HTR-8/SVneo (cell line): Measurements from ENCODE around the gene DAP.
A peak's percentile ranks its signal among the peaks of the same experiment; 100 is the strongest.
"Not testable (repeated sequence)": the region's sequence is repeated elsewhere in the genome, so short reads cannot be mapped to it uniquely, and the experiment has no call there.

ENCODE experiments used
- DNase-seq: peaks from one replicate; pipeline ENCODE4 v3.0.0; 2011; ENCODE audit warnings: low spot score, mixed read lengths; ENCODE audit not compliant: insufficient read length
- FAIRE-seq: peaks from 2 replicates; lab custom pipeline; 2011; peaks lifted over from hg19 to GRCh38; lab: Jason Lieb, UNC

DAP gene

GRCh38 chr5:10736354-10736753 lies 24.7 kb downstream of the DAP start:
- FAIRE-seq (no peak), DNase-seq (no peak)

GRCh38 chr5:10735569-10736276 lies 25.3 kb downstream of the DAP start:
- FAIRE-seq (no peak), DNase-seq (no peak)

GRCh38 chr5:10734832-10735523 lies 26.1 kb downstream of the DAP start:
- DNase-seq = no peak
- FAIRE-seq = no peak

- DNase-seq (no peak), FAIRE-seq (no peak)
These were observed 26.9 kb downstream of the DAP start for GRCh38 chr5:10734037-10734709.

GRCh38 chr5:10733426-10733825 lies 27.6 kb downstream of the DAP start:
- DNase-seq = no peak
- no peak for FAIRE-seq

- no peak for FAIRE-seq
These were observed 29.1 kb downstream of the DAP start for GRCh38 chr5:10731913-10732312.

GRCh38 chr5:10730043-10730351 lies 31.0 kb downstream of the DAP start:
- FAIRE-seq (no peak), DNase-seq (no peak)

More at GRCh38 chr5:10731913-10732312, 29.1 kb downstream of the DAP start:
- DNase-seq = no peak

- no peak for DNase-seq
- FAIRE-seq = peak; percentile 31
These were observed 31.6 kb downstream of the DAP start for GRCh38 chr5:10729320-10730042.

GRCh38 chr5:10728679-10729078 lies 32.4 kb downstream of the DAP start:
- FAIRE-seq (no peak), DNase-seq (no peak)

GRCh38 chr5:10727861-10728260 lies 33.2 kb downstream of the DAP start:
- DNase-seq (no peak), FAIRE-seq (no peak)

GRCh38 chr5:10726913-10727517 lies 34.0 kb downstream of the DAP start:
- FAIRE-seq = no peak

GRCh38 chr5:10726179-10726912 lies 34.7 kb downstream of the DAP start:
- FAIRE-seq (no peak), DNase-seq (no peak)

More at GRCh38 chr5:10726913-10727517, 34.0 kb downstream of the DAP start:
- DNase-seq = no peak

- DNase-seq = no peak
- FAIRE-seq = no peak
These were observed 35.4 kb downstream of the DAP start for GRCh38 chr5:10725636-10726035.

- DNase-seq (peak; percentile 81), FAIRE-seq (no peak)
These were observed 36.1 kb downstream of the DAP start for GRCh38 chr5:10724781-10725507.

GRCh38 chr5:10723514-10723913 lies 37.5 kb downstream of the DAP start:
- no peak for DNase-seq
- FAIRE-seq = no peak

GRCh38 chr5:10720766-10721165 lies 40.3 kb downstream of the DAP start:
- FAIRE-seq = not testable (repeated sequence)

GRCh38 chr5:10719965-10720364 lies 41.1 kb downstream of the DAP start:
- DNase-seq = no peak
- no peak for FAIRE-seq

More at GRCh38 chr5:10720766-10721165, 40.3 kb downstream of the DAP start:
- not testable (repeated sequence) for DNase-seq

GRCh38 chr5:10718617-10719016 lies 42.4 kb downstream of the DAP start:
- not testable (repeated sequence) for FAIRE-seq

GRCh38 chr5:10716825-10717224 lies 44.2 kb downstream of the DAP start:
- DNase-seq, FAIRE-seq: not testable (repeated sequence)

More at GRCh38 chr5:10718617-10719016, 42.4 kb downstream of the DAP start:
- DNase-seq = not testable (repeated sequence)
